H9 (cell line): Measurements from ENCODE around the gene CEP128. TPM values are rescaled to one million over a fixed set of nuclear protein-coding genes. Genes with fewer than 3 reads are reported as not detected.

Experiments used
- DNase-seq: peaks from one replicate; pipeline ENCODE4 v3.0.0-alpha.2; 2017
- H2AFZ ChIP-seq: one replicate; pipeline ENCODE4 v1.6.1; 2013; ENCODE audit warnings: mild to moderate bottlenecking, low read length, control low read depth, moderate library complexity
- H2AK5ac ChIP-seq: 2 replicates; pipeline ENCODE4 v1.6.1; 2013; ENCODE audit warnings: low read length, control low read depth, mixed read lengths; ENCODE audit not compliant: insufficient read length
- H2BK120ac ChIP-seq: one replicate; pipeline ENCODE4 v1.6.1; 2013; ENCODE audit warnings: low read depth, mild to moderate bottlenecking, low read length, control low read depth, inconsistent platforms; ENCODE audit not compliant: poor library complexity, severe bottlenecking
- H2BK12ac ChIP-seq: 2 replicates; pipeline ENCODE4 v1.6.1; 2013; ENCODE audit warnings: low read length, control low read depth, mixed read lengths, low read depth; ENCODE audit not compliant: insufficient read length
- H2BK15ac ChIP-seq: 2 replicates; pipeline ENCODE4 v1.6.1; 2013; ENCODE audit warnings: low read depth, low read length, control low read depth
- H2BK20ac ChIP-seq: one replicate; pipeline ENCODE4 v1.6.1; 2013; ENCODE audit warnings: low read depth, mild to moderate bottlenecking, low read length, control low read depth, inconsistent platforms; ENCODE audit not compliant: poor library complexity, severe bottlenecking
- H2BK5ac ChIP-seq: 2 replicates; pipeline ENCODE4 v1.6.1; 2013; ENCODE audit warnings: low read length, control low read depth, mixed read lengths; ENCODE audit not compliant: insufficient read length
- H3K14ac ChIP-seq: 2 replicates; pipeline ENCODE4 v1.6.1; 2013; ENCODE audit warnings: low read length, control low read depth; ENCODE audit not compliant: insufficient read depth
- H3K18ac ChIP-seq: 2 replicates; pipeline ENCODE4 v1.6.1; 2013; ENCODE audit warnings: low read depth, mild to moderate bottlenecking, mixed read lengths, low read length, control low read depth; ENCODE audit not compliant: insufficient read length
- H3K23ac ChIP-seq: 2 replicates; pipeline ENCODE4 v1.6.1; 2013; ENCODE audit warnings: low read length, control low read depth, mixed read lengths, low read depth; ENCODE audit not compliant: insufficient read length
- H3K23me2 ChIP-seq: 2 replicates; pipeline ENCODE4 v1.6.1; 2013; ENCODE audit warnings: low read depth, mild to moderate bottlenecking, mixed read lengths, low read length, control low read depth; ENCODE audit not compliant: insufficient read length, poor library complexity, severe bottlenecking
- H3K27ac ChIP-seq: 2 replicates; pipeline ENCODE4 v1.5.1; 2013; ENCODE audit warnings: low read length, control low read depth, mixed read lengths, low read depth; ENCODE audit not compliant: insufficient read length
- H3K27me3 ChIP-seq: 2 replicates; pipeline ENCODE4 v1.6.1; 2013; ENCODE audit warnings: low read length, control low read depth, inconsistent platforms; ENCODE audit not compliant: insufficient read depth
- H3K4ac ChIP-seq: 2 replicates; pipeline ENCODE4 v1.6.1; 2013; ENCODE audit warnings: low read depth, mild to moderate bottlenecking, control low read depth, inconsistent platforms, low read length, moderate library complexity
- H3K4me1 ChIP-seq: 2 replicates; pipeline ENCODE4 v1.6.1; 2013; ENCODE audit warnings: low read length, control low read depth, inconsistent platforms; ENCODE audit not compliant: insufficient read depth
- H3K4me2 ChIP-seq: 2 replicates; pipeline ENCODE4 v1.6.1; 2013; ENCODE audit warnings: low read length, control low read depth, mixed read lengths; ENCODE audit not compliant: insufficient read length, insufficient read depth
- H3K56ac ChIP-seq: 2 replicates; pipeline ENCODE4 v1.6.1; 2013; ENCODE audit warnings: low read depth, mild to moderate bottlenecking, mixed read lengths, low read length, control low read depth; ENCODE audit not compliant: insufficient read length
- H3K79me1 ChIP-seq: 2 replicates; pipeline ENCODE4 v1.6.1; 2013; ENCODE audit warnings: low read depth, mild to moderate bottlenecking, moderate library complexity, low read length, control low read depth, inconsistent platforms; ENCODE audit not compliant: insufficient read depth, poor library complexity, severe bottlenecking
- H3K79me2 ChIP-seq: 2 replicates; pipeline ENCODE4 v1.6.1; 2013; ENCODE audit warnings: low read length, control low read depth, inconsistent platforms; ENCODE audit not compliant: insufficient read depth
- H3K9ac ChIP-seq: 2 replicates; pipeline ENCODE4 v1.6.1; 2013; ENCODE audit warnings: low read length, control low read depth, mixed read lengths; ENCODE audit not compliant: insufficient read length; ENCODE audit errors: extremely low read depth
- H3K9me3 ChIP-seq: one replicate; pipeline ENCODE4 v1.6.1; 2013; ENCODE audit warnings: low read depth, low read length, inconsistent platforms; ENCODE audit not compliant: control insufficient read depth
- H3T11ph ChIP-seq: one replicate; pipeline ENCODE4 v1.6.1; 2013; ENCODE audit warnings: mild to moderate bottlenecking, low read length, control low read depth, inconsistent platforms
- H4K20me1 ChIP-seq: one replicate; pipeline ENCODE4 v1.6.1; 2013; ENCODE audit not compliant: control insufficient read depth, insufficient read length, insufficient read depth
- H4K5ac ChIP-seq: 2 replicates; pipeline ENCODE4 v1.6.1; 2013; ENCODE audit warnings: low read depth, mild to moderate bottlenecking, mixed read lengths, low read length, control low read depth; ENCODE audit not compliant: insufficient read length
- H4K8ac ChIP-seq: replicated peaks from 2 replicates; pipeline ENCODE4 v1.6.1; 2013; ENCODE audit warnings: low read length, control low read depth, mixed read lengths, low read depth; ENCODE audit not compliant: insufficient read length
- H4K91ac ChIP-seq: 2 replicates; pipeline ENCODE4 v1.6.1; 2013; ENCODE audit warnings: low read depth, mild to moderate bottlenecking, moderate library complexity, mixed read lengths, low read length, control low read depth; ENCODE audit not compliant: insufficient read length
- H3K27ac Mint-ChIP-seq, 3 experiments: 2 replicates in 2 of 3; 3 replicates in 1 of 3; pipeline ENCODE4 v1.8.0; 2020 to 2021; ENCODE audit warnings: mixed read lengths in 3 of 3, mild to moderate bottlenecking in 1 of 3, moderate library complexity in 1 of 3
- H3K27me3 Mint-ChIP-seq: 2 replicates; pipeline ENCODE4 v1.8.0; 2021; ENCODE audit warnings: low read depth, mild to moderate bottlenecking, moderate library complexity, mixed read lengths
- H3K36me3 Mint-ChIP-seq, 3 experiments: 2 replicates in 2 of 3; 3 replicates in 1 of 3; pipeline ENCODE4 v1.8.0; 2020 to 2021; ENCODE audit warnings: low read depth in 3 of 3, mixed read lengths in 3 of 3; ENCODE audit not compliant: insufficient read depth in 1 of 3
- H3K4me1 Mint-ChIP-seq, 2 experiments: 2 replicates each; pipeline ENCODE4 v1.8.0; 2020; ENCODE audit warnings: mixed read lengths in 2 of 2
- H3K4me3 Mint-ChIP-seq, 2 experiments: 2 replicates in 1 of 2; 3 replicates in 1 of 2; pipeline ENCODE4 v1.8.0; 2020 to 2021; ENCODE audit warnings: mild to moderate bottlenecking in 2 of 2, mixed read lengths in 2 of 2, moderate library complexity in 1 of 2
- H3K9me3 Mint-ChIP-seq, 2 experiments: 2 replicates in 1 of 2; 3 replicates in 1 of 2; pipeline ENCODE4 v1.8.0; 2020; ENCODE audit warnings: mild to moderate bottlenecking in 2 of 2, mixed read lengths in 2 of 2, moderate library complexity in 1 of 2
- CTCF ChIP-seq: fragments of 200-600 bp; sonication (generic); conservative IDR thresholded peaks from 3 replicates; pipeline ENCODE4 v1.8.0; 2021; ENCODE audit warnings: antibody characterized with exemption, mild to moderate bottlenecking
- WGBS: extraction: QIAGEN DNeasy Blood & Tissue Kit; methylation state at CpG from one replicate; pipeline ENCODE4 v1.1.7; 2013; ENCODE audit warnings: missing lambda C conversion rate, low lambda C conversion rate, mixed read lengths; ENCODE audit not compliant: insufficient read length; ENCODE audit errors: extremely low coverage; 5-methylcytosine and 5-hydroxymethylcytosine counted together
- total RNA-seq: library from RNA; stranded (reverse); gene quantifications from 2 replicates; pipeline ENCODE4 v1.2.1, GENCODE V29; 2021

CEP128 gene
- total RNA-seq, 1 experiment from 2014 or later, result 16.3 TPM

- H3K27me3 Mint-ChIP-seq, result no peaks in the 10 kb centered on the region; the same call in 1 of the 2 replicates
- Histone ChIP-seq H2BK5ac (no peak overlapping the region), H4K20me1 (no peaks in the 10 kb centered on the region), H2AK5ac (no peak overlapping the region), H3K14ac (no peak overlapping the region), H2BK12ac (no peak overlapping the region), H3K56ac (no peak overlapping the region), H3K9ac (no peak overlapping the region), H3K4me2 (no peak overlapping the region), H4K91ac (no peak overlapping the region), H3K79me2 (no peaks in the 10 kb centered on the region), H4K8ac (no peak overlapping the region), H3K4me1 (no peaks in the 10 kb centered on the region; the same call in 1 of the 2 replicates), H3T11ph (no peak overlapping the region), H2AFZ (no peak overlapping the region), H3K79me1 (no peaks in the 10 kb centered on the region), H4K5ac (no peak overlapping the region), H3K23me2 (no peaks in the 10 kb centered on the region), H3K27ac (no peak overlapping the region), H2BK20ac (no peak overlapping the region), H3K4ac (no peak overlapping the region), H2BK15ac (no peak overlapping the region), H3K27me3 (no peaks in the 10 kb centered on the region), H3K9me3 (no peaks in the 10 kb centered on the region), H2BK120ac (no peak overlapping the region), H3K23ac (no peak overlapping the region), H3K18ac (no peak overlapping the region)
- peaks cover 10 to 17% of the 10 kb centered on the region in 2 experiments for H3K4me1 Mint-ChIP-seq
- TF ChIP-seq CTCF, result no peak
- H3K9me3 Mint-ChIP-seq, result peaks cover 4 to 6% of the 10 kb centered on the region in 2 experiments; a peak in 2 of 5 replicates
- no peak overlapping the region for H3K4me3 Mint-ChIP-seq
- peak overlapping the region in 1 of 3 experiments; percentile 3; a peak in 1 of 7 replicates for H3K27ac Mint-ChIP-seq
- no peaks in the 10 kb centered on the region for H3K36me3 Mint-ChIP-seq
- DNase-seq, result peak; percentile 55
- no CpG with 5 or more reads among the region's 4 CpGs for WGBS
These were observed 450.4 kb downstream of the CEP128 start for GRCh38 chr14:80491131-80491530.
